GM21786 (cell line): Measurements from ENCODE around the gene TMEM214.
A peak's percentile ranks its signal among the peaks of the same experiment; 100 is the strongest.

Experiments
- ATAC-seq: cut with Tn5 transposase; IDR thresholded peaks from one replicate; pipeline ENCODE4 v1.9.1; 2021; ENCODE audit not compliant: unreplicated experiment

TMEM214 gene, protein sequence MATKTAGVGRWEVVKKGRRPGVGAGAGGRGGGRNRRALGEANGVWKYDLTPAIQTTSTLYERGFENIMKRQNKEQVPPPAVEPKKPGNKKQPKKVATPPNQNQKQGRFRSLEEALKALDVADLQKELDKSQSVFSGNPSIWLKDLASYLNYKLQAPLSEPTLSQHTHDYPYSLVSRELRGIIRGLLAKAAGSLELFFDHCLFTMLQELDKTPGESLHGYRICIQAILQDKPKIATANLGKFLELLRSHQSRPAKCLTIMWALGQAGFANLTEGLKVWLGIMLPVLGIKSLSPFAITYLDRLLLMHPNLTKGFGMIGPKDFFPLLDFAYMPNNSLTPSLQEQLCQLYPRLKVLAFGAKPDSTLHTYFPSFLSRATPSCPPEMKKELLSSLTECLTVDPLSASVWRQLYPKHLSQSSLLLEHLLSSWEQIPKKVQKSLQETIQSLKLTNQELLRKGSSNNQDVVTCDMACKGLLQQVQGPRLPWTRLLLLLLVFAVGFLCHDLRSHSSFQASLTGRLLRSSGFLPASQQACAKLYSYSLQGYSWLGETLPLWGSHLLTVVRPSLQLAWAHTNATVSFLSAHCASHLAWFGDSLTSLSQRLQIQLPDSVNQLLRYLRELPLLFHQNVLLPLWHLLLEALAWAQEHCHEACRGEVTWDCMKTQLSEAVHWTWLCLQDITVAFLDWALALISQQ

GRCh38 chr2:27032495-27033252 is at the start of gene TMEM214:
TSS of gene TMEM214 (plus strand) at chr2:27032965. CDS start at chr2:27033016, 51 bp downstream.
- ATAC-seq: peak; percentile 93

GRCh38 chr2:26983746-26984145 is 49.0 kb upstream of the TMEM214 start:
- ATAC-seq: no peak

- no peak for ATAC-seq
Measured at GRCh38 chr2:26985807-26986206, 47.0 kb upstream of the TMEM214 start.

DNA sequence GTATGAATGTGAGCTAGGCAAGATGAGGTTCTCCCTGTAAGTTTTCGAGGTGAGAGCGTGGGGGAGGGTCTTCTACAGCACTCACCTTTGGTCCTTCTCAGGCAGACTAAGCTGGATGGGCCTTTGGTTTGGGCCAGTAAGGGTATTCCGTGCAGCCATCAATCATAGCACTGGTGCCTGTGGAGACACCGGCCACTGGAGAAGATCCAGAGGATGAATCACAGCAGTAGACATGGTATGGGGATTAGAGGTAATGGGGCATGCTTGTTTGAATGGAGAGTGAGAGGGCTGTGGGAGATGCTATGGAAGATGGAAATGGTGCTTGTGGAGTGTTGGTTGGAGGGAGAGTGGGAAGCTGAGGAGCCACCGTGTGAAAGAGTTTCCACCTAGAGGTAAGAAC is 46.2 kb upstream of the TMEM214 start:
- no peak for ATAC-seq

GRCh38 chr2:26988058-26988860 is 44.5 kb upstream of the TMEM214 start:
- no peak for ATAC-seq

GRCh38 chr2:26989156-26989555 is 43.6 kb upstream of the TMEM214 start:
- ATAC-seq: no peak

DNA sequence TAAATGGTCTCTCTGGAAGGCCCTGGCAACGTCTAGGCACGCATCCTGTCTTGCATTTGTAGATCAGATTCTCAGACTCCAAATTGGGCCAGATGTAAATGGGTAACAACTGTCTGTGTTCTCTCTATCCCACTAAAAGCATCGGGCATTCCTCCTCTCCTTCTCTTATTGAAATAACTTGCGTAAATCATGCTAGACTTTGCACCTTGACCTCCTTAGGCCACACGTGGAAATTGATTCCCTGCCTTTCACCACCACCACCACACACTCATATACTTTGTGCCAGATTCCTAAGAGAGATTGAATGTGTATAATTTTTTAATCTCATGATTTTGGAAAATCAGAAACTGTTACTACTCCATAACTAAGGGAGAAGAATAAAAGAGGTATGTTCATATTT is 41.0 kb upstream of the TMEM214 start:
- ATAC-seq: no peak

- ATAC-seq: no peak
Measured at GRCh38 chr2:26993768-26994167, 39.0 kb upstream of the TMEM214 start.

- no peak for ATAC-seq
Measured at GRCh38 chr2:26994983-26995382, 37.8 kb upstream of the TMEM214 start.

GRCh38 chr2:26997394-26997793 is 35.4 kb upstream of the TMEM214 start:
- no peak for ATAC-seq

DNA sequence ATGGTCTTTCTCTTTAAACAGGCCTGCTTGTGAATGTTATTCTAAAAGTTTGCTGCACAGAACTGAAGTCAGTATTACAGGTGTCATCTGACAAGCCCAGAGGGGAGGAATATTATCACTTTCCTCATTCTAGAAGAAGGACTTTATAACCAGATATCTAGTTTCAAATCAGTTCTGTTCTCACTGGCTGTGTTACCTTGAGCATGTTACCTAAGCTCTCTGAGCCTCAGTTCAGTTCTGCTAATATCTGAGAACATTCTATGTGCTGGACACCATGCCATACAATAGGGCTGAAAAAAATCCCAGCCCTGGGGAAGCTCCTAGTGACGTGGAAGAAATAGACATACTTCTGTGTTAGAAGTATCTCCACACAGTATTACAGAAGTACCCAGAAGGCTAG is 34.4 kb upstream of the TMEM214 start:
- no peak for ATAC-seq

- no peak for ATAC-seq
Measured at GRCh38 chr2:27000228-27000627, 32.5 kb upstream of the TMEM214 start.

- no peak for ATAC-seq
Measured at GRCh38 chr2:27000995-27001394, 31.8 kb upstream of the TMEM214 start.

DNA sequence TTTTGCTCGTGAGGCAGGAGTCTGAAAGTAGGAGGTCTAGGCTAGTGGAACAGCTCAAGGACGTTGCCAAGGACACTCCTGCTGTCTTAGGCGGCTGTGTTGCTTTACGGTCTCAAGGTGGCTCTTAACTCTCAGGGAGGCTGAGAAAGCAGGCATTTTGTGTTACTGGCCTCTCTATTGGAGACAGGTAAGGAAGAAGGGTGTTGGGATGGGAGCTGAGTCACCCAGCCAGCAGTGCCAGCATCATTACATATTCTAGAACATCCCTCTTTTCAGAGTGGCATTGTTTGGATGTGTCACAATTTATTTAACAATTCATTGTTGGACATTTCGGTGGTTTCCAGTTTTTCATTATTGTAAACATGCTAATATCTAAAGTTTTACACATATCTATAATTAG is 30.8 kb upstream of the TMEM214 start:
- no peak for ATAC-seq

DNA sequence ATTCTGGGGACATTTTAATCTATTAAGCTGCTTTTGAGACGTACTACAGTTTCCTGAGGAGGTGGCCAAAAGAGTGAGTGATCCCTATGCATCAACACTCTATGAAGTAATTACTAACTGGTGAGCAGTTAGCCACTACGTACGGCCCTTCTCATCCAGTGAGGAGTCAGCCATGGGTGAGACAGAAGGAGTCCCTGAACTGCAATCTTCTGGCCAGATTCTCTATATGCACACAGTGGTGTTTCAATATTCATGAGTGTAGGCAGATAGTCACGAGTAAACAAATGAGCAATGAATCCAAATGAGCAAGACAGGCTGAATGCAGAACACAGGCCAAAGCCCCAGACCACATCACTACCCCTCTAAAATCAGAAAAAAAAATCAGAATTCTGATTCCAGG is 29.8 kb upstream of the TMEM214 start:
- ATAC-seq: no peak

GRCh38 chr2:27003857-27004256 is 28.9 kb upstream of the TMEM214 start:
- ATAC-seq: no peak

DNA sequence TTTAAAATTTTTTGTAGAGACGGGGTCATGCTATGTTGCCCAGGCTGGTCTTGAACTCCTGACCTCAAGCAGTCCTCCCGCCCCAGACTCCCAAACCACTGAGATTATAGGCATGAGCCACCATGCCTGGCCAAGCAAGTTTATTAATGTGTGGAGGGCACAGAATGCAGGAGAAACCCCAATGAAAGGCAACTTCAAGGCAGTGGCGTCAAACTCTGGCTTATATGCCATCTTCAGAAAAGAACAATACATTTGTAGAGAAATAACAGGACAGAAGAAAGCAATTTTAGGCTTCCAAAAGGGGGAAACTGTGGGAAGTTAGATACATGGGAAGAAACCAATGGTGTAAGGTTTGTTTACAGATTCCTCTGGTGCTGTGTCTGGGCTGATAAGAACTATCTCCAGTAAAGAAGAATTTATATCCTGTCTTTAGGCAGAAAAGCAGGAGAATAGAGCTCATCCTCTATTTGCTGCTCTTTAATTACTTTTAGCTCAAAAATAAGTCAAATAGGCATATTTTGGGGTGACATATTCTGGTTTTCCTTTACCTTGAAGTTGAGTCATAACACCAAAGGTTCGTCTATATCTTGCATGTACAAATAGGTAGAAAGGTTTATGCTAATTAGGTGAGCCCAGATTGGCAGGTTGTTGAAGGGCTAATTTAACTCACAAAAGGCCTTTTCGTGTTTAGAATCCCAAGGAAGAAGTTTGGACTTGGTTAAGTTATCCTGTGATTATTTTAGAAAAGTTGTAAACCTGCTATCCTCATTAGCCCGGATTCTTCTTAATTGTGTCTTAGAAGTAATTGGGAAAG is 26.0 kb upstream of the TMEM214 start:
- ATAC-seq: no peak

DNA sequence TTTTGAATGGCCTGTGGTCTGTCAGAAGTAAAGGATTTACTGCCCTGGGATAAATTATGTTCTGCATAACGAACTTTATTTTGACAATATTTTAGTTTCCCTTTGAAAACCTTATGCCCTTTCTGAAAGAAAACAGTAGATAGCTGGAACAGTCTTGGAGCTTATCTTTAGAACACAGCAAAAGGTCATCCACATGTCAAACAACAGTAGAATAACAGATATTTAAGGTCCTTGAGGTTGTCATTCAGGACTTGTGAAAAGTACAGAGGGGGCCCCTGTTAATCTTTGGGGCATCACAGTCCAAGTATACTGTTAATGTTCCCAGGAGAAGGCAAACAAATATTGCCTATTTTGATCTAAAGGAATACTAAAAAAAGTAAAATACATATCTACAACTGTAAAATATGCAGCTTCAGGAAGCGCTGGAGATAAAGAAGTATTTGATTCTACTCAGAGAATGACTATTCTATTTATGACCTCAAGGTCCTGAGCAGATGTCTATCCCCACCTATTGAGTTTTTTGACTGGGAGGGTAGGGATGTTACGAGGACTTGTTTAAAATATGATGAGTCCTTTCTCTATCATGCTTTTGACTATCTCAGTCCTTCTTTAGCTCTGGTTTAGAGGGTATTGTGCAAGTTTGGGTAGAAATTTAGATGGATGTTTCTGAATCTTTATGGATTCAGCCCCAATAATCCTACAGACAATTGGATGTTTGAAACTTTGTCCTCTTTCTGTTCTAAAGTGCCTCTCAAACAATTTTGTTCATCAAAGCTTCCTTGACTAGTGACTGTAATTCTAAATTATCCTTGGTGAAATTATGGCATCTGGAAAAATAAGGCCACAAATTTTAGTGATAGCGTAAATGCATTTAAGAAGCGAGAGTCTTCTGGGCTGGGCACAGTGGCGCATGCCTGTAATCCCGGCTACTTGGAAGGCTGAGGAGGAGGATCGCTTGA is 25.1 kb upstream of the TMEM214 start:
- no peak for ATAC-seq

- ATAC-seq: no peak
Measured at GRCh38 chr2:27008678-27009077, 24.1 kb upstream of the TMEM214 start.
